ENCODE results near the gene SORCS2.

The SORCS2 gene

GRCh38 chr4:7337196-7338058 lies 145.1 kb downstream of the SORCS2 start:
- DNase-seq (ENCODE audit: low spot score), result no peak
- TF ChIP-seq, protein P1, sequence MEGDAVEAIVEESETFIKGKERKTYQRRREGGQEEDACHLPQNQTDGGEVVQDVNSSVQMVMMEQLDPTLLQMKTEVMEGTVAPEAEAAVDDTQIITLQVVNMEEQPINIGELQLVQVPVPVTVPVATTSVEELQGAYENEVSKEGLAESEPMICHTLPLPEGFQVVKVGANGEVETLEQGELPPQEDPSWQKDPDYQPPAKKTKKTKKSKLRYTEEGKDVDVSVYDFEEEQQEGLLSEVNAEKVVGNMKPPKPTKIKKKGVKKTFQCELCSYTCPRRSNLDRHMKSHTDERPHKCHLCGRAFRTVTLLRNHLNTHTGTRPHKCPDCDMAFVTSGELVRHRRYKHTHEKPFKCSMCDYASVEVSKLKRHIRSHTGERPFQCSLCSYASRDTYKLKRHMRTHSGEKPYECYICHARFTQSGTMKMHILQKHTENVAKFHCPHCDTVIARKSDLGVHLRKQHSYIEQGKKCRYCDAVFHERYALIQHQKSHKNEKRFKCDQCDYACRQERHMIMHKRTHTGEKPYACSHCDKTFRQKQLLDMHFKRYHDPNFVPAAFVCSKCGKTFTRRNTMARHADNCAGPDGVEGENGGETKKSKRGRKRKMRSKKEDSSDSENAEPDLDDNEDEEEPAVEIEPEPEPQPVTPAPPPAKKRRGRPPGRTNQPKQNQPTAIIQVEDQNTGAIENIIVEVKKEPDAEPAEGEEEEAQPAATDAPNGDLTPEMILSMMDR (IDR thresholded peaks at IDR 0.05; ENCODE audit: borderline replicate concordance, control extremely low read depth, extremely low read depth, insufficient read depth, missing control alignments), result no peak
- in situ Hi-C loops (cut with MboI; ENCODE audit: low sequenced_read_pairs, unreplicated experiment), result no loop called here

GRCh38 chr4:7338059-7338452 lies 145.7 kb downstream of the SORCS2 start:
- TF ChIP-seq, protein P1 (IDR thresholded peaks at IDR 0.05; ENCODE audit: borderline replicate concordance, control extremely low read depth, extremely low read depth, insufficient read depth, missing control alignments), result no peak
- in situ Hi-C loops (cut with MboI; ENCODE audit: low sequenced_read_pairs, unreplicated experiment), result no loop called here
- DNase-seq (ENCODE audit: low spot score), result no peak

DNA sequence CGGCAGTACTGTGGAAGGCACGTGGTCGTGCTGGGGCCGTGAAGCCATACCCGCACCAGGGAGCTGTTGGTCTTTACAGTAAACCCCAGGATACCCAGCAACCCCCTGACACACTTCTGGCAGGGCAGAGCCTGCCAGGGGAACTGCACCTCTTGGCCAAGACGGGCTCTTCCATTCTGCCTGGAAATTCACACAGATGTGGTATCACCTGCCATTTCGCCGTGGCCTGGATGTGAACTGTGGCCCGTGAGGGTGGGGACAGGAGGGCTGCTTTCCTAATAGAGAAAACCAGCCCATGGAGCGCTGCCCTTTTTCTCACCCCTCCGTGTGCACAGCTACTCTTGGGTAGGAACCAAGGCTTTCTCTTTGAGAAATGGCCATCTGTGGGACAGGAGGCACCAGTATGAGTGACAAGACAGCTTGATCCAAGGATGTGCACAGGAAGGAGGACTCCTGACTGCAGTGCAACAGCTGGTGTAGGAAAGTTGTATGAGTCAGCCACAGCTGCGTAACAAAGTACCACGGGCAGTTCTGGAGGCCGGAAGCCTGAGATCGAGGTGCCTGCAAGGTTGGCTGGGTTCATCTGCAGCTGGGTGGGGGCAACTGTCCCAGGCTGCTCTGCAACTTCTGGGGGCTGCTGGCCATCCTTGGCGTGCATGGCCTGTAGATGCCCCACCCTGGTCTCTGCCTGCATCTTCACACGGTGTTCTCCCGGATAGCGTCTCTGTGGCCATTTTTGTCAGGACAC lies 146.7 kb downstream of the SORCS2 start:
- TF ChIP-seq, protein P1 (IDR thresholded peaks at IDR 0.05; ENCODE audit: borderline replicate concordance, control extremely low read depth, extremely low read depth, insufficient read depth, missing control alignments), result no peak
- no peak for DNase-seq (ENCODE audit: low spot score)
- in situ Hi-C loops (cut with MboI; ENCODE audit: low sequenced_read_pairs, unreplicated experiment), result no loop called here

GRCh38 chr4:7339751-7340552 lies 147.6 kb downstream of the SORCS2 start:
- DNase-seq (ENCODE audit: low spot score), result no peak
- TF ChIP-seq, protein P1 (IDR thresholded peaks at IDR 0.05; ENCODE audit: borderline replicate concordance, control extremely low read depth, extremely low read depth, insufficient read depth, missing control alignments), result no peak
- in situ Hi-C loops (cut with MboI; ENCODE audit: low sequenced_read_pairs, unreplicated experiment), result no loop called here

DNA sequence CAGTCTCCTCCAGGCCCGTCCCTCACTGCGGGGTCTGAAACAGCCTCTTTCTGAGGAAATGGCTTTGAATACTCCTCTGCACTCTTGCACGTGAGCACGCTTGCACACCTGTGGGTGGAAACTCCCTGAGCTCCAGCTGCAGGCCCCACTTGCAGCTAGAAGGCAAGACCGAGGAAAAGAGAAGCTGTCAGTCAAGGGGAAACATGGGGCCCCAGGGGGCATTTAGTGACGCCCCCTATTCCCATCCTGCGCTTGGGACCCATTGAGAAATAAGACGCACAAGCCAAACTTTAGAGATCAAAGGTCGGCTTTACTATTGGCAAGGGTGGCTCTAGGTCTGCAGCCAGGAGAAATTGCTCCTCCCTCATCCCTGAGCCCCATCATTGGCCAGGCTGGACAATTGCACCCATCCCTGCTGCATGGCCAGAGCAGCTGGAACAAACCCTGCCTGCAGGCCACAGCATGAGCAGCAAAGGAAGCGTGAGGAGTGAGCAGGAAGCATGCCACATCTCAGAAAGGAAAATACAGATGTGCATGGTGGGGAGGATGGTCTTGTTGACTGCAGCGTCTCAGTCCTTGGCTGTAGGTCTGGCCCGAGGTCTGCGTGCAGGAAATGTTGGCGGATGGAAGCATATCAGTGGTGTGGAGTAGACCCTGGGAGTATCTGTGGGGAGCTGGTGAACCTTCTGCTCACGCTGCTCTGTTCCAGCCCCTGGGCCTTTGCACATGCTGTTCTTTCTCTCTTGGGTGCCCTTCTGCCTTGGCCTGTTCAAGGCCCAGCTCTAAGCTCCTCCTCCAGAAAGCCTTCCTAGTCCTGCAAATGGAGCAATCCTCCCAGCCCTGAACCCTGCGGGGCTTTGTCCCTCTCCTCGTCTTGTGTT lies 148.5 kb downstream of the SORCS2 start:
- TF ChIP-seq, protein P1 (IDR thresholded peaks at IDR 0.05; ENCODE audit: borderline replicate concordance, control extremely low read depth, extremely low read depth, insufficient read depth, missing control alignments), result no peak
- DNase-seq (ENCODE audit: low spot score), result no peak
- in situ Hi-C loops (cut with MboI; ENCODE audit: low sequenced_read_pairs, unreplicated experiment), result no loop called here

Data from GM13976 (cell line).